ENCODE data around the gene FGF1. TPM values are rescaled to one million over a fixed set of nuclear protein-coding genes. Genes with fewer than 3 reads are reported as not detected.

The FGF1 gene
- total and polyA plus RNA-seq, 12 donors: 0.42 to 2.5 (median 0.90) TPM

DNA sequence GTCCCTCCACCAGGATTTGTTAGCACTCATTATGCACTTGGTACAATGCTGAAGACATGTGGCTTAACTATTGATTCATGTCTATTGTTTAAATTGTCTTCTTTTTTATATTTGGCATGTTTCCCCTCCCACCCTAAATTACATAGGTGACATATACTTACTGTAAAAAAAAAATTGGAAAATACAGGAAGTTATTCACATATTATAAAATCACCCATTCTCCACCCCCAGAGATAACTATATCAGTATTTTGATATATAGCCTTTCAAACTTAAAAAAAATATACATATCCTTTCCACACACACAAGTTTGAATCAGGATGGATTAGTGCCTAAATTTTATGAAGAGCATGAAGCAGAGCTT is 87.6 kb downstream of the FGF1 start:
- peaks cover 3% of the 10 kb centered on the region for H3K27me3 ChIP-seq
- no peak overlapping the region for H3K4me3 ChIP-seq
- H3K4me1 ChIP-seq (replicated peaks in 1 of 2): peaks cover 8 to 11% of the 10 kb centered on the region in 2 donors
- TF ChIP-seq, protein P1, sequence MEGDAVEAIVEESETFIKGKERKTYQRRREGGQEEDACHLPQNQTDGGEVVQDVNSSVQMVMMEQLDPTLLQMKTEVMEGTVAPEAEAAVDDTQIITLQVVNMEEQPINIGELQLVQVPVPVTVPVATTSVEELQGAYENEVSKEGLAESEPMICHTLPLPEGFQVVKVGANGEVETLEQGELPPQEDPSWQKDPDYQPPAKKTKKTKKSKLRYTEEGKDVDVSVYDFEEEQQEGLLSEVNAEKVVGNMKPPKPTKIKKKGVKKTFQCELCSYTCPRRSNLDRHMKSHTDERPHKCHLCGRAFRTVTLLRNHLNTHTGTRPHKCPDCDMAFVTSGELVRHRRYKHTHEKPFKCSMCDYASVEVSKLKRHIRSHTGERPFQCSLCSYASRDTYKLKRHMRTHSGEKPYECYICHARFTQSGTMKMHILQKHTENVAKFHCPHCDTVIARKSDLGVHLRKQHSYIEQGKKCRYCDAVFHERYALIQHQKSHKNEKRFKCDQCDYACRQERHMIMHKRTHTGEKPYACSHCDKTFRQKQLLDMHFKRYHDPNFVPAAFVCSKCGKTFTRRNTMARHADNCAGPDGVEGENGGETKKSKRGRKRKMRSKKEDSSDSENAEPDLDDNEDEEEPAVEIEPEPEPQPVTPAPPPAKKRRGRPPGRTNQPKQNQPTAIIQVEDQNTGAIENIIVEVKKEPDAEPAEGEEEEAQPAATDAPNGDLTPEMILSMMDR (IDR thresholded peaks at IDR 0.05): peak in 2 of 6 experiments; percentile 19 to 30
- TF ChIP-seq POLR2A (IDR thresholded peaks at IDR 0.05): no peak
- no peak overlapping the region for H3K27ac ChIP-seq
- intact Hi-C loops (cut with DNase I): no loop called here
- no peak for DNase-seq
- no peaks in the 10 kb centered on the region for H3K9me3 ChIP-seq (replicated peaks in 1 of 3)
- H3K36me3 ChIP-seq (replicated peaks in 1 of 2): no peaks in the 10 kb centered on the region

DNA sequence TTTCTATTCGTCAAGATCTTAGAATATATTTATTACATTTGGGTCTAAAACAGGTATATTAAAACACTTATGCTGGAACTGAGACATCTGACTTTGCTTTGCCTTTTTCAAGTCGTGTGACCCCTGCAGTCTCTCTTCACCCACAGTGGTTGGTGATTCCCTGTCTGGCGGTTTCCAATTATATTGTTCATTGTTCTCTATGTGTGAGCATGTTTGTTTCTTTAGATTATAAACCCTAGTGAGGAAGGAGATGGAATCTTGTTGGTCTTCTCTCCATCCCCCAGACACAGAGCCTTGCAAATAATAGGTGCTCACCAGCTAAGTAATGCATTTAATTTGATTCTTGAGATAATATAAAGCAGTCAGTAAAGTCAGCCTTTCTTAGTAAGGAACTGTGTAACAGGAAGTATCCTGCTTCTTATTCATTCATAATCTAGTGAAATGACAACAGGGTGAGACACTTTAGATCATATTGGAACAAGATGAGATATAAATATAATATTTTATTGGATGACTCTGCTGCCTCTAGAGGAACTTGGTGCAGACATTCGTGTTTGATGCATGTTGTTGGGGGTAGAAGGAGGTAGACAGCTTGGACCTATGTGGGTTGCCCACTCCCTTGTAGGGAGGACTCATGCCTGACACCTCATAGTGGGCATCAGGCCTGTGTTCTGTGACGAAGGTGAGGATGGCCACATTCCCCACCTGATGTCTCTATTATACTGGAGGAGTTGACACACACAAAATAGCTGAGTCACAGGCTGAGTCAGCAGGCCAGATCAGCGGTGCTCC is 88.1 kb downstream of the FGF1 start:
- H3K4me1 ChIP-seq (replicated peaks in 1 of 2): peaks cover 8 to 11% of the 10 kb centered on the region in 2 donors
- no peaks in the 10 kb centered on the region for H3K36me3 ChIP-seq (replicated peaks in 1 of 2)
- peaks cover 3% of the 10 kb centered on the region for H3K27me3 ChIP-seq
- intact Hi-C loops (cut with DNase I): no loop called here
- TF ChIP-seq, protein P1 (IDR thresholded peaks at IDR 0.05): peak in 1 of 6 experiments; percentile 30
- TF ChIP-seq POLR2A (IDR thresholded peaks at IDR 0.05): no peak
- H3K4me3 ChIP-seq: no peak overlapping the region
- peak overlapping the region in 2 of 5 donors; percentile 8 to 32 for H3K27ac ChIP-seq
- H3K9me3 ChIP-seq (replicated peaks in 1 of 3): no peaks in the 10 kb centered on the region
- peak; percentile 51 to 86 (median 78) for DNase-seq
- WGBS, 4 donors: 50 to 59% (median 55%) methylated on average over 6 of the region's 6 CpGs

DNA sequence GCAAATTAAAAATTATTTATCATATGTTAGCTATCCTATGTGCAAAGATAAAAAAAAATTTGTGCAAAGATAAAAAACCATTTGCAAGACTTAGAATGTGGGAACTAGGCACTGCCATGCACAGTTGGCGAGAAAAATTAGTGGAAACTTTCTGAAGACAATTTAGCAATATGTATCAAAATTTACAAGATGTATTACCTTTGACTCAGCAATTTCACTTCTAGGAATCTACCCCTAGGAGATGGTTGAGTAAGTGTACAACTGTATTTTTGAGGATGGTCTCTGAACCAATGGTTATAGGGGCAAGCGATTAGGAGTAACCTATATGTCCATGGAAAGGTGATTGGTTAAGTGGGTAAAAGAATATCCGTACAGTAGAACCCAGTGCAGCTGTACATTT is 88.9 kb downstream of the FGF1 start:
- H3K4me3 ChIP-seq: no peak overlapping the region
- 92 to 96% (median 93%) methylated on average over 3 of the region's 3 CpGs for WGBS, 4 donors
- H3K27ac ChIP-seq: no peak overlapping the region
- H3K4me1 ChIP-seq (replicated peaks in 1 of 2): peaks cover 8 to 11% of the 10 kb centered on the region in 2 donors
- no peaks in the 10 kb centered on the region for H3K27me3 ChIP-seq
- TF ChIP-seq POLR2A (IDR thresholded peaks at IDR 0.05): no peak
- TF ChIP-seq, protein P1 (IDR thresholded peaks at IDR 0.05): no peak
- no peaks in the 10 kb centered on the region for H3K36me3 ChIP-seq (replicated peaks in 1 of 2)
- DNase-seq: no peak
- intact Hi-C loops (cut with DNase I): no loop called here
- no peaks in the 10 kb centered on the region for H3K9me3 ChIP-seq (replicated peaks in 1 of 3)

DNA sequence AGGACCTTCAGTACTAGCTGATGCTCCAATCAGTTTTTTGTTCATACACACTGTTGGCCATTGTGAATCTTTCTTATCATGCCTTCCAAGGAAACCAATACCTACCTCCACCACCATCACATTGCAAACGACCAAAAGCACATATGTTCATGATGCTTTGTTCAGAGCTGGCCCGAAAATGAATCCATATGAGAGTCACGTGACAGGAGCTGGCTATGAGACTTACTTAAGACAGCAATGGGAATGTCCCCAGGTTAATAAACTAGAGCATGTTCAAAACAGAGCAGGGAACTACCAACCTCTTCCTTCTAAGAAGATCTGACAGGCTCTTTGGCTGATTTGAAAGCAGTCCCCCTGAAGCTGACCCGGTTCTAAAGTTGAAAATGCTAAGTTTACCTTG is 93.5 kb downstream of the FGF1 start:
- DNase-seq: no peak
- TF ChIP-seq, protein P1 (IDR thresholded peaks at IDR 0.05): no peak
- no peak for TF ChIP-seq POLR2A (IDR thresholded peaks at IDR 0.05)
- intact Hi-C loops (cut with DNase I): no loop called here
- no peaks in the 10 kb centered on the region for H3K27me3 ChIP-seq
- no peak overlapping the region for H3K4me3 ChIP-seq
- 83 to 89% (median 85%) methylated on average over 4 of the region's 4 CpGs for WGBS, 4 donors
- no peaks in the 10 kb centered on the region for H3K9me3 ChIP-seq (replicated peaks in 1 of 3)
- H3K4me1 ChIP-seq (replicated peaks in 1 of 2): no peaks in the 10 kb centered on the region
- no peaks in the 10 kb centered on the region for H3K36me3 ChIP-seq (replicated peaks in 1 of 2)
- no peak overlapping the region for H3K27ac ChIP-seq
